ENCODE measurements around the gene TENM4.

The TENM4 gene

DNA sequence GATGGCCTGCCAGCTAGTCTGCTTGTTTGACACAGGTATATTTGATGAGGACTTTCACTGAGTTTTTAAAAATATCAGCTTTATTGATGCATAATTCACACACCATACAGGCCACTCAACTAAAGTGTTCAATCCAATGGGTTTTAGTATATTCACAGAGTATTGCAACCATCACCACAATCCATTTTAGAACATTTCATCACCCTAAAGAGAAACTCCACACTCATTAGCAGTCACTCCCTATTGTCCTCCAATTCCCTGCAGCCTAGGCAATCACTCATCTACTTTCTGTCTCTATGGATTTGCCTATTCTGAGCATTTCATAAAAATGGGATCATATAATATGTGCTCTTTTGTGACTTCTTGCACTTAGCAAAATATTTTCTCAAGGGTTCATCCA is 468.2 kb downstream of the TENM4 start:
- DNase-seq (ENCODE audit: low read depth in 3 of 3) = no peak

GRCh38 chr11:78972177-78972576 is 468.7 kb downstream of the TENM4 start:
- DNase-seq (ENCODE audit: low read depth in 3 of 3) = no peak

DNA sequence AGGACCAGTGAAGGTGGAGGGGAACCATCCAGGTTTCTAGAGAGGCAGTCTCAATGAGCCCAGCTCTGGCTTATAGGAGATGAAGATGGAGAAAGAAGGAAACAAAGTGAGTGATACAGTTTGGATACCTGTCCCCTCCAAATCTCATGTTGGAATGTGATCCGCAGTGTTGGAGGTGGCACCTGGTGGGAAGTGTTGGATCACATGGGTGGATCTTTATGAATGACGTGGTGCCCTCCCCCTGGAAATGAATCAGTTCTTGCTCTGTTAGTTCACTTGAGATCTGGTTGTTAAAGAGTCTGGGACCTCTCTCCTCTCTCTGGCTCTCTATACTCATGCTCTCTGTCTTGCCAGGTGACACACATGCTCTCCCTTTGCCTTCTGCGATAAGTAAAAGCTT is 473.0 kb downstream of the TENM4 start:
- DNase-seq (ENCODE audit: low read depth in 3 of 3) = no peak

DNA sequence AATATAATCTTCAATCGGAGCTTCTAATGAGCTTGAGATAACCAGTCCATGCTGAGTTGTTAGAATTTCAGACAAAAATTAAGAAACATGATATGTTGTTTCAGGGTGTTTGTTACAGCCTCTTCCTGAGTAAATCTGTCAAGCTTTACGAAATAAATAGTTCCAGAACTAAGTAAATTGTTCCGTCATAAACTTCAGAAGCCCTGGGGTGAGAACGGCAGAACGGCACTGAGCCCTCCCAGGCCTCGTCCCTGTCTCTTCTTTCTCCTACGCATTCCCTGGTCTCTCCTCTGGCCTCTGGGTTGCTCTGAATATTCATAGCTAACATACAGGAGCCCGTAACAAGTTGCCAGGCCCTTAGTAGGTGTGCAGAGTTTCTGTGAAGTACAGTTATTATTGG is 475.4 kb downstream of the TENM4 start:
- no peak for DNase-seq (ENCODE audit: low read depth in 3 of 3)

GRCh38 chr11:78961937-78962701 is 478.7 kb downstream of the TENM4 start:
- DNase-seq (ENCODE audit: low read depth in 3 of 3) = no peak

GRCh38 chr11:78961247-78961646 is 479.6 kb downstream of the TENM4 start:
- DNase-seq (ENCODE audit: low read depth in 3 of 3) = no peak

DNA sequence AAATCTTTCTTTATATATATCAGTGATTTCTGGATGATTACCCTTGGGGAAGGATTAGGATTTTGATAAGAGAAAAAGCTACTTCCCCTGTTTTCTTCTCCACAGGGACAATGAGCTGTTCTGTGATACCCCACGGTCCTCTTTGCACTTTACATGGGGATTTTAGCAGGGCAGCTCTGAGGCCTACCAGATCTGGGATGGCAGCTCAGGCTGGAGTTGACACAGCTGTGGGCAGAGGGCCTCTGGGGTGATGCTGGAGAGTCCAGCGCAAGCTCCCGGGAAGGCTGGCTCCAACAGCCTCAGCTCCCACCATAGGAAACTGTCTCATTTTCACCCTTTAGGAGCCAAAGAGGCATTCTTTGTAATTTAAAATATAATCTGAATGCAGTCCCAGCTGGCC is 482.4 kb downstream of the TENM4 start:
- DNase-seq (ENCODE audit: low read depth in 3 of 3) = no peak

- no peak for DNase-seq (ENCODE audit: low read depth in 3 of 3)
Observed at GRCh38 chr11:78957476-78958245, 483.2 kb downstream of the TENM4 start.

DNA sequence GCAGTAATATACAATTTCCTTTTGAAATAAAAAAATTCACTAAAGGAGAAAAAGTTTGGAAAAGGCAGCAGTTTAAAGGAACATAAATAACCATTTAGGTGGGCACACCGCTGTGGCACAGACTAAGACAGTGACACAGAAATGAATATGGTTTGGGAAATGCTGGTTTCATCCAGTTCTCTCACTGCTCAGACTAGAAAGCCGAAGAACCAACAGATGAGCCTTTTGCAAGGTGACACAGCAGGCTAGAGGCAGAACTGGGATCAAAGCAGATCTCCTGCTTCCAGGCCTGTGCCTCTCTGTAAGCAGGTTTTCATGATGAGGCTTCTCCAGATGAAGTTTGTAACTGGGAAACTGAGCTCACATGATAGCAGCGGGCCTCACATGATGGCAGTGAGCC is 486.1 kb downstream of the TENM4 start:
- no peak for DNase-seq (ENCODE audit: low read depth in 3 of 3)

DNA sequence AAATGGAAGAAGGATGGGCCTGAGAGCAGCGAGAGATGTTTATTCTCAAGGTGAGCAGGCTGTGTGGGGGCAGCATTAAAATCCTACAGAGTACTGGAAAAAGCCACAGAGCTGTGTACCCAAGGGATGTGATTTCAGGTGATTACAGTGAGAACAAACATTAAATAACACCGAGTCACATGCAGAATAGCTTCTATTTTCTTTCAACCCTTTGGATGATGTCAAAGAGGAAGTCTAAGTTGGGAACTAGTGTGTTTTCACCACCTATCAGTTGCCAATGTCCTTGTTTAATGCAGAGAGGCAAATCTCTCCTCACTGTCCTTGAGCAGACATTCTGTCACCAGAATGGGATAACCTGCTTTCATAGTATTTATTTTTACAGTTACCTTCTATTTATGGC is 486.6 kb downstream of the TENM4 start:
- no peak for DNase-seq (ENCODE audit: low read depth in 3 of 3)

DNA sequence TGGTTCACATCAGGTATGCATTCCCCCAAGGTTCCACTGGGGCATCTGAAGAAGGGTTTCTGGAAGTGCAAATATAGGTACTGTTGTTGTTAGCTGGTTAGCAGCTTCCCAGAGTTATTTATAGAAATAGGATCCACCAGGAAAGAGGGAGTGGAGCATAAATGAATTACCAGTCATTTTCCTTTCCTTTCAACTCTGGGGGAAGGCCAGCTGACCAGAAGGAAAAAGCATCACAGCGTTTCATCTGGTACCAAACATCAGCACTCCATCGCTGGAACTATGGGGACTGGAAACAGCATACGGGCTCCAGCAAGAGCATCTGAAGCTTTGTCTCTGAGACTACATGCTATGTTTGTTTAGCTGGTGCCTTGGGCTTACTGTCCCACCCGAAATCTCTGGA is 487.9 kb downstream of the TENM4 start:
- no peak for DNase-seq (ENCODE audit: low read depth in 3 of 3)

GRCh38 chr11:78952175-78952574 is 488.7 kb downstream of the TENM4 start:
- DNase-seq (ENCODE audit: low read depth in 3 of 3) = no peak

DNA sequence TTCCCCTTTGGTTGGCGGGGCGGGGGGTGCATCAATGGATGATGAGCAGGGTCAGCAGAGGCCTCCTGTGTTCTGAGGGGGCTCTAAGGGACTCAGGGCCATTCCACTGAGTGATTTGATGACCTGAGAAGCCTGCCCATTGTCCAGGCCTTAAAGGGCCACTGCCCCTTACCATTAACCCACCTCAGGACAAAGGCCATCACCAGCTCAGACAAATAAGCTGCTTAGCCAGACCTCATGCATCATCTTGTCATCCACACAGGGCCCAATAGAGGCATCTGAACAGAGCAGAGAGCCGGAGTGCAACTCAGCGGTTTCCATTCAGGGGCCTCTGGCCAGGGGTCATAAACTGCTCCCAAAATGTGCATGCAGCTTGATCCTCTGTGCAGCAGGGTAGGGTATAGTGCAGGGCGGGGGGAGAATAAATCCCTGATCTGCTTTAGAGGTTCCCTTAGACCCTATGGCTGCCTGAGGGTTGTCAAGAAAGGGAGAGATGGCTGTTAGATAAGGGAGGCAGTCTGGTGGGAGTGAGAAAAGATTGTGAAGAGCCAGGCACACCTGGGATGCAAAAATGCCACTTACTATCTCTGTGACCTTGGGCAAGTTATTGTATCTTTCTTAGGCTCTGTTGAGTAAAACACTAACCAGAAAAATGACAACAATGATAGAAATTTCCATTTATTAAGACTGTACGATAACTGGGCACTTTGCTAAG is 490.7 kb downstream of the TENM4 start:
- no peak for DNase-seq (ENCODE audit: low read depth in 3 of 3)

GRCh38 chr11:78946945-78947902 is 493.6 kb downstream of the TENM4 start:
- DNase-seq (ENCODE audit: low read depth in 3 of 3) = no peak

- DNase-seq (ENCODE audit: low read depth in 3 of 3) = no peak
Observed at GRCh38 chr11:78943841-78944240, 497.0 kb downstream of the TENM4 start.

DNA sequence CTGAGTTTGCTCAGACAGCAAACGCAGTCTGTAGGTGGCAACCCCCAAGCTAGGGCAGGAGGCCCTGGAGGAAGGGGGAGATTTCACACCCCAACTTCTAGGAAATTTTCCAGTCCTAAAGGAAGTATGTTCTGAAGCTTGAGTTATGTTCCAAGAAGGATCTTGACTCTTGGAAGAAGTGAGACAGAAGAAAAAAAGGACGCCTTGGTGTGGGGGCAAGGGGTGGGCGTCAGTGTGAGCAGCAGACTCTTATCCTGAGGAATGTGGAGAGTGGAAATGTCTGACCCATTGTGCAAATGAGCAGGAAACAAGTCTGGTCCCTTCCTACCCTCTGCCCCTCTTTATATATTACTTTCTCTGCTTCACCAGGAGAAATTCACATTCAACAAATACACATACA is 497.7 kb downstream of the TENM4 start:
- DNase-seq (ENCODE audit: low read depth in 3 of 3) = no peak

- no peak for DNase-seq (ENCODE audit: low read depth in 3 of 3)
Observed at GRCh38 chr11:78941226-78941851, 499.5 kb downstream of the TENM4 start.

GRCh38 chr11:78940500-78941225 is 500.2 kb downstream of the TENM4 start:
- DNase-seq (ENCODE audit: low read depth in 3 of 3) = no peak

DNA sequence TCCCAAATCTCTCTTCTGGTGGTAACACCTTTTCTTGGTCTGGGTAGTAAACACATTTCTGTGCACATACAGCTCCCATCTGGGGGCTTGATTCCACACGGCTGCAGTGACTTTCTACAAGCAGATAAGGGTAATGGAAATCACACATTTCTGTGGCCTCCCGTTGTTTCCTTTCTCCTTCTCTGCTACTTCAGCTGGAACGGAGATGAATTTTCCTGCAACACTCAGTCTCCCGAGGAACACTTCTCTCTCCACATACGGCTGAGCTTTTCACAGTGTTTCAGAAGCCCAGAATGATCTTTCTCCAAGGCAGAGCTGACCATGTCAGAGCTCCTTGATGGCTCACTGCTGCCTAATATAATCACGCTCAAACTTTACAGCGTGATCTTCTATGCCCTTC is 501.9 kb downstream of the TENM4 start:
- no peak for DNase-seq (ENCODE audit: low read depth in 3 of 3)

DNA sequence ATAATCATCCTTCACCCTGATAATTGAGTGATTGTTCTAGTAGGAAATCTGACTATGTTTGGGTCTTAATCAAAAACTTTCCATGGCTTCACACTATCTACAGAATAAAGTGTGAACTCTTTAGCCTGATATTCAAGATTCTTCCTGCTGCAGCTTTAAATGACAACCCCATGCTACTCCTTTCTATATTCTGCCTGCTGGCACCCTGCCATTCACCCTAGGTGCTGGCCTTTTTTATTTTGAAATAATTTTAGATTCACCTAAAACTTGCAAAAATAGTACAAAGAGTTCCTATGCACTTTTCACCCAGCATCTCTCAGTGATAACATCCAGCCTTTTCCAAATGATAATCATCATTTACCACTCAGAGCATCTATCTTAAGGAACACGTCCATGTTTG is 502.8 kb downstream of the TENM4 start:
- no peak for DNase-seq (ENCODE audit: low read depth in 3 of 3)

Data from stimulated activated CD4-positive, alpha-beta T cell treated with anti-CD3 and anti-CD28 coated beads, TNF-alpha, amount 100 ng/mL, for 48 hours (primary cell).